IPS-15b (cell line): ENCODE measurements around the gene C21orf58.
A peak's percentile ranks its signal among the peaks of the same experiment; 100 is the strongest.
"Not testable (repeated sequence)": the region's sequence is repeated elsewhere in the genome, so short reads cannot be mapped to it uniquely, and the experiment has no call there.

Experiments used
- H3K27me3 ChIP-seq: one replicate; pipeline ENCODE4 v1.6.1; 2013; ENCODE audit warnings: low read length; ENCODE audit not compliant: control insufficient read depth, insufficient read depth
- H3K36me3 ChIP-seq: one replicate; pipeline ENCODE4 v1.6.1; 2013; ENCODE audit warnings: low read length; ENCODE audit not compliant: control insufficient read depth, insufficient read depth
- H3K4me1 ChIP-seq: one replicate; pipeline ENCODE4 v1.6.1; 2013; ENCODE audit warnings: mild to moderate bottlenecking, low read length; ENCODE audit not compliant: control insufficient read depth, insufficient read depth
- H3K4me3 ChIP-seq: one replicate; pipeline ENCODE4 v1.5.1; 2013; ENCODE audit warnings: low read depth, low read length
- H3K9ac ChIP-seq: one replicate; pipeline ENCODE4 v1.6.1; 2013; ENCODE audit warnings: low read depth, mild to moderate bottlenecking, low read length
- H3K9me3 ChIP-seq: one replicate; pipeline ENCODE4 v1.6.1; 2013; ENCODE audit warnings: mild to moderate bottlenecking, low read length; ENCODE audit not compliant: control insufficient read depth, insufficient read depth

C21orf58 gene

DNA sequence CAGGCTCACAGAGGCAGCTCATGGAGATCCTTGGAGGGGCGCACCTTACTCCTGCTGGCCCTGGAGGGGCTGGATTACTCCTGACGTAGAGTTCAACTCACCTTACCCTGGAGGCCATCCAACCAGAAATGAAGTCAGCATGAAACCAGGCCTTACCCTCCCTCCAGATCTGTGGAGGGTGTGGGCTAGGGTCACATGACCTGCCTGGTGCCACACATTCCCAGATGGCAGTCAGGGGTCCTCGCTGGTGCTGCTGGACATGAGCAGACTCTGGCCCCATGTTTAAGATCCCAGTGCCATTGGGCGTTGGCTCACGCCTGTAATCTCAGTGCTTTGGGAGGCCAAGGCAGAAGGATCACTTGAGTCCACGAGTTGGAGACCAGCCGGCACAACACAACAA is 4.5 kb downstream of the C21orf58 start:
- Histone ChIP-seq H3K9me3 (no peaks in the 10 kb centered on the region), H3K36me3 (peaks cover 9% of the 10 kb centered on the region), H3K4me3 (no peak overlapping the region), H3K4me1 (peaks cover 8% of the 10 kb centered on the region), H3K9ac (no peak overlapping the region), H3K27me3 (no peaks in the 10 kb centered on the region)

DNA sequence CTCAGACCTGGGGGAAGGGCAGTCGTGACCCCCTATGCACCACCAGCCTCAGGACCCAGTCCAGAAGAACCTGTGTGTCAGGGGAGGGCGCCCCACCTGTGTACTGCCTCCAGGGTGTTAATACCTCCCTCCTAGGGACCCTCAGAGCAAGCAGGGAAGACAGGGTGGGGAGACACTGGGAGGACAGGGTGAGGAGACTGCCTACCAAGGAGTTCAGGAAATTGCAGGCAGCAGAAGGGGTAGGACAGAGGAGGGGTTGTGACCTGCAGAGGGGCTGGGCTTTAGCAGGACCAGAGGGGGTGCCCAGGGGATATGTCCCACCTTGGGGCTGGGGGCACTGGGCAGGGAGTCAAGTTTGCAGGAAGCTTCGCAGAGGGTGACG is 5.2 kb downstream of the C21orf58 start:
- Histone ChIP-seq H3K9ac (no peak overlapping the region), H3K36me3 (peaks cover 7% of the 10 kb centered on the region)

GRCh38 chr21:46317710-46318463 is 5.8 kb downstream of the C21orf58 start:
- Histone ChIP-seq H3K9ac (no peak overlapping the region), H3K4me1 (peaks cover 8% of the 10 kb centered on the region), H3K36me3 (peaks cover 4% of the 10 kb centered on the region)

More for the DNA sequence above, 5.2 kb downstream of the C21orf58 start:
- Histone ChIP-seq H3K4me1 (peaks cover 8% of the 10 kb centered on the region), H3K27me3 (no peaks in the 10 kb centered on the region), H3K9me3 (no peaks in the 10 kb centered on the region), H3K4me3 (no peak overlapping the region)

GRCh38 chr21:46316708-46317324 is 6.9 kb downstream of the C21orf58 start:
- Histone ChIP-seq H3K36me3 (peaks cover 4% of the 10 kb centered on the region), H3K4me3 (no peak overlapping the region), H3K27me3 (no peaks in the 10 kb centered on the region), H3K4me1 (peaks cover 8% of the 10 kb centered on the region), H3K9ac (no peak overlapping the region), H3K9me3 (no peaks in the 10 kb centered on the region)

More at GRCh38 chr21:46317710-46318463, 5.8 kb downstream of the C21orf58 start:
- H3K27me3 ChIP-seq, result no peaks in the 10 kb centered on the region
- peak overlapping the region; percentile 6 for H3K4me3 ChIP-seq
- no peaks in the 10 kb centered on the region for H3K9me3 ChIP-seq

GRCh38 chr21:46314441-46315020 is 9.1 kb downstream of the C21orf58 start:
- no peaks in the 10 kb centered on the region for H3K9me3 ChIP-seq
- no peak overlapping the region for H3K9ac ChIP-seq
- no peak overlapping the region for H3K4me3 ChIP-seq
- H3K27me3 ChIP-seq, result no peaks in the 10 kb centered on the region
- peaks cover 6% of the 10 kb centered on the region for H3K4me1 ChIP-seq
- peaks cover 4% of the 10 kb centered on the region for H3K36me3 ChIP-seq

GRCh38 chr21:46312949-46313348 is 10.7 kb downstream of the C21orf58 start:
- Histone ChIP-seq H3K9me3 (no peaks in the 10 kb centered on the region), H3K9ac (no peak overlapping the region), H3K36me3 (peaks cover 4% of the 10 kb centered on the region), H3K27me3 (no peaks in the 10 kb centered on the region), H3K4me1 (peaks cover 6% of the 10 kb centered on the region), H3K4me3 (no peak overlapping the region)

GRCh38 chr21:46311568-46311967 is 12.1 kb downstream of the C21orf58 start:
- H3K36me3 ChIP-seq, result peaks cover 4% of the 10 kb centered on the region
- no peaks in the 10 kb centered on the region for H3K27me3 ChIP-seq
- no peaks in the 10 kb centered on the region for H3K9me3 ChIP-seq

DNA sequence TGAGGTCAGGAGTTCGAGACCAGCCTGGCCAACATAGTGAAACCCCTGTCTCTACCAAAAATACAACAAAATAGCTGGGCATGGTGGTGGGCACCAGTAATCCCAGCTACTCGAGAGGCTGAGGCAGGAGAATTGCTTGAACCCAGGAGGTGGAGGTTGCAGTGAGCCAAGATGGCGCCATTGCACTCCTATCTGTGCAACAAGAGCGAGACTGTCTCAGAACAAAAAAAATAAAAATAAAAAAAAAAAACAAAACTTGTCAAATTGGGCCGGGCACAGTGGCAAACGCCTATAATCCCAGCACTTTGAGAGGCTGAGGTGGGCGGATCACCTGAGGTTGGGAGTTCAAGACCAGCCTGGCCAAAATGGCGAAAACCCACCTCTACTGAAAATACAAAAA is 13.4 kb downstream of the C21orf58 start:
- not testable (repeated sequence) for H3K9me3 ChIP-seq, H3K4me3 ChIP-seq, H3K9ac ChIP-seq, H3K4me1 ChIP-seq, H3K36me3 ChIP-seq, H3K27me3 ChIP-seq

More at GRCh38 chr21:46311568-46311967, 12.1 kb downstream of the C21orf58 start:
- Histone ChIP-seq H3K4me1 (no peaks in the 10 kb centered on the region), H3K4me3 (no peak overlapping the region), H3K9ac (no peak overlapping the region)

DNA sequence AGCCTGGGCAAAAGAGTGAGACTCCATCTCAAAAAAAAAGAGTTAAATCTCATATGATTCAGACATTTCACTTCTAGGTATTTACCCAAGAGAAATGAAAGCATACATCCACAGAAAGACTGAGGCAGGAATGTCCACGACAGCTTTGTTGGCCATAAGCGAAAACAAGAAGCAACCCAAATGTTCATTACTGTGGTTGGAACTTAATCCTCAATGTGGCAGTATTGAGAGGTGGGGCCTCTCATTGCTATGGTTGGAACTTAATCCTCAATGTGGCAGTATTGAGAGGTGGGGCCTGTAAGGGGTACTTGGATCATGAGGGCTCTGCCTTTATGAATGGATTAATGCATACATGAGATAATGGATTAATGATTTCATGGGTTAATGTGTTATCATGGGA is 15.2 kb downstream of the C21orf58 start:
- Histone ChIP-seq H3K4me1 (no peaks in the 10 kb centered on the region), H3K9ac (no peak overlapping the region), H3K4me3 (no peak overlapping the region), H3K36me3 (peaks cover 8% of the 10 kb centered on the region), H3K9me3 (no peaks in the 10 kb centered on the region), H3K27me3 (no peaks in the 10 kb centered on the region)

DNA sequence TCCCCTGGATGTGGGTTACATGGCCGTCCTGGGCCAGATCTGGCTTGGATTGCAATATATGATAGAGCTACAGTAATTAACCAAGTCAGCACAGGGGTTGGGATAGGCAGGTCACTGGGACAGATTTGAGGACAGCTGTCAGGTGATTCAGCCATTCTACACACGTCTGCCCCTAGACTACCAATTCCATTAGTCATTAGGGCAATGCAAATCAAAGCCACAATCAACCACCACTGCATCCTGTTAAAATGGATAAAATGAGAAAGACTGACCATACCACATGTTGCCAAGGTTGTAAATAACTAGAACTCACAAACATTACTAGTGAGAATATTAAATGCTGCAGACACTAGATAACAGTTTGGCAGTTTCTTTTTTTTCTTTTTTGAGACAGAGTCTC is 16.0 kb downstream of the C21orf58 start:
- Histone ChIP-seq H3K4me3 (no peak overlapping the region), H3K36me3 (peaks cover 8% of the 10 kb centered on the region), H3K4me1 (no peaks in the 10 kb centered on the region), H3K9ac (no peak overlapping the region), H3K27me3 (no peaks in the 10 kb centered on the region), H3K9me3 (no peaks in the 10 kb centered on the region)

GRCh38 chr21:46304955-46305354 is 18.7 kb downstream of the C21orf58 start:
- Histone ChIP-seq H3K9ac (no peak overlapping the region), H3K36me3 (peaks cover 17% of the 10 kb centered on the region), H3K9me3 (no peaks in the 10 kb centered on the region), H3K27me3 (no peaks in the 10 kb centered on the region), H3K4me1 (no peaks in the 10 kb centered on the region), H3K4me3 (no peak overlapping the region)

DNA sequence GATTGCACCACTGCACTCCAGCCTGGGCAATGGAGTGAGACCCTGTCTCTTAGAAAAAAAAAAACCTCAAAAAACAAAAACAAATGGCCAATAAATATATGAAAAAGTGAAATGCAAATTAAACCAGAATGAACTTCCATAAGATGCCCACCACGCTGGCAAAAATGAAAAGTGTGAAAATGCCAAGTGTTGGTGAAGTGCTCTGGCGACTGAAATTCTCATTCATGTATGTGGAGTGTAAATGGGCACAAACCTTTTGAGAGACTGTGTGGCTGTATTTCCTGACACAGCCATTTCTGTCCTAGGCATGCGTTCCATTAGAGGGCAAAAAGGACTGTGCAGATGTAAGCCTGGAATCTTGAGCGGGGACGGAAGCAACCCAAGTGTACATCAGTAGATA is 19.2 kb downstream of the C21orf58 start:
- Histone ChIP-seq H3K4me3 (no peak overlapping the region), H3K9ac (no peak overlapping the region), H3K36me3 (peaks cover 18% of the 10 kb centered on the region), H3K27me3 (no peaks in the 10 kb centered on the region), H3K4me1 (no peaks in the 10 kb centered on the region), H3K9me3 (no peaks in the 10 kb centered on the region)
